ENCODE data around the gene LRRC53.

LRRC53 gene

DNA sequence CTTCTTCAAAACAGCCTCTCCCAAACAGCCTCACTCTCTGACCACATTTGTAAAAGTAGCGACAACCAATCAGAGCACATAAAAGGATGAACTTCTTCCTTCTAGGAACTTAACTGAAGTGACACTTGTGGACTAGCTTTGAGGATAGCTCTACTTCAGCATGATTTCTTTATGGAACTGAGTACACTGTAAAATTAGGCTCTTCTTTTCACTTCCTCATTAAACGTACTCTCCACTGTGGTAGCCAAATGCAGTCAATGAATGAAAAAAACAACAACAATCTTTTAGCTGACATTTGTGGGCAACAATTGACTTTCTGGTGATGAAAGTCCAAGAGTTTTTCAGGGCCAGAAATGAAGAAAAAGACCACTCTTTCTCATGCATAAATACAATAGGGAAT, 9.6 kb downstream of the LRRC53 start:
- no peak for DNase-seq (ENCODE audit: low read depth)

DNA sequence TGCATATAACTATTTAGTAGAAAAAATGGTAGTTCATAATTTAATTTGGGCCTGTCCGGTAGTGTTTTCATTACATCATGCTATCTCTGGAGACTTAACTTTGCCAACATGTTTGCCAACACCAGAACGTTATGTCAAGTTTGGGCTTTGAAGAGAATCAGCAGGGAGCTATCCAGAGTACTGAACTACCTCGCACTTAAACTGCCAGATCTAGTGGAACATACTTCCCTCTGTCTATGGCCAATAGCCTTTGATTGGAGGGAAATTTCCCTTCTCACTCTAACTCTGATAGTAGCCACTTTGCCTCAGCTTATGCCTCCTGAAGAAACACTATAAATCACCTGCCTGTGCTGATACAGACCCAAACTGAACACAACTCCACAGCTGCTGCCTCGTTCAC, 10.0 kb downstream of the LRRC53 start:
- DNase-seq (ENCODE audit: low read depth): peak; percentile 43

DNA sequence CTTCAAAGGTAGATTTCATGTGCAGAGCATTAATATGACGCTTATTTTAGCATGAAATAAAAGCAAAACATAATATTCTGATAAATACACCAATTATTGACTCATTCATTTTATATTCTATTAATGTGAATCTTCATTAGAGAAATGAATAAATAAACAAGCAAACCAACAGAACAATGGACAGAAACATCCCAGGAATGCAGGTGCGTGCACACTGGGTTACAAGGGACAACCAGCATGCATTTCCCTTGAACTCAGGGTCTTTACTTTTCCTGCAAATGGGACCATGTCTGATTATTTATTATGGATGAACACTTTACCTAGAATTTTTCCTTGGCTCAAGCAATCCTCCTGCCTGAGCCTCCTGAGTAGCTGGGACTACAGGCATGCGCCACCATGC, 13.5 kb downstream of the LRRC53 start:
- DNase-seq (ENCODE audit: low read depth): no peak

DNA sequence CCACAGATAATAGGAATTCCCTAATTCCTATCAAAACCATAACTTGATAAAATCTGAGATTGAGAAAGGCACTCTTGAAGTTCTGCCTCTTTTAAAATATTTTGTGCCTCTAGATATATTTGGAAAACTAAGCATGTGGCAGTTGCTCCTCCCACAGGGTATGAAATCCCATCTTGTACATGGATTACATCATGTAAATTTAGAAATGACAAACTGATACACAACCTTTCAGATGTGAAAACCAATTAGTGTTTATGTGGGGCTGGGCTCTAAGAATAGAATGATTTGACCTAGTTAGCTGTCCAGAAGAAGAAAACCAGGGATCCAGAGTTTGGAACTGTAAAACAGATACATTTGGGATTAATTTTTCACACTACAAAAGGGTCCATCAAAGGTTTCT, 15.7 kb downstream of the LRRC53 start:
- no peak for DNase-seq (ENCODE audit: low read depth)

DNA sequence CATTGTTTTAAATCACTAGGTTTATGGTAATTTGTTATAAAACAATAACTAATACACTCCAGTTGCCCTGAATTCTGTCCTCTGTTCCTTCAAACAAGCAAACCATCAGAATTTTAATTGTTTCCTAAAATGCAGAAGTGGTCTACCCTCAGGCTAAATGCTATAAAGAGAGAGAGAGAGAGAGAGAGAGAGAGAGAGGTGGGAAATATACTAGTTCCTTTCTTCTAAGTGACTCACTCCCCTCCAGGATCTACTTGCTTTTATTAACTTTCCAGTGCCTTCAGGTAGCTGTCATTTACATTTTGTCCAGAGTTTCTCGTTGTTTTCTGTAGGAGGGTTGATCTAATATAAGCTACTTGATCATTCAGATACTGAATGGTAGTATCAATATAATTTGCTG, 26.4 kb downstream of the LRRC53 start:
- DNase-seq (ENCODE audit: low read depth): no peak

DNA sequence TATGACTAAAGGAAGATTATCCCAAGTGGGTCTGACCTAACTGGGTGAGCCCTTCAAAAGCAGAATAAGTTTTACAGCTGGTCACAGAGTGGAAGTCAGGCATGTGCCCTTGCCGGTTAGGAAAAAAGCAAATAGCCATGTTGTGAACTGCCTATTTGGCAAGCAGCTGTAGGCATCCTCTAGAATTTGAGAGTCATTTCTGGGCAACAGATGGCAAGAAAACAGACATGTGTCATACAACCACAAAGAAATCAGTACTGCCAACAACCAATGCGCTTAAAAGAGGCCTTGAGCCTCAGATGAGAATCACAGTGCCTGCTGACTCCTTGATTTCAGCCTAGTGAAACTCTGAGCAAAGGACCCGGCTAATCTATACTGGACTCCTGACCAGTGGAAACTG, 26.8 kb downstream of the LRRC53 start:
- DNase-seq (ENCODE audit: low read depth): peak; percentile 31

DNA sequence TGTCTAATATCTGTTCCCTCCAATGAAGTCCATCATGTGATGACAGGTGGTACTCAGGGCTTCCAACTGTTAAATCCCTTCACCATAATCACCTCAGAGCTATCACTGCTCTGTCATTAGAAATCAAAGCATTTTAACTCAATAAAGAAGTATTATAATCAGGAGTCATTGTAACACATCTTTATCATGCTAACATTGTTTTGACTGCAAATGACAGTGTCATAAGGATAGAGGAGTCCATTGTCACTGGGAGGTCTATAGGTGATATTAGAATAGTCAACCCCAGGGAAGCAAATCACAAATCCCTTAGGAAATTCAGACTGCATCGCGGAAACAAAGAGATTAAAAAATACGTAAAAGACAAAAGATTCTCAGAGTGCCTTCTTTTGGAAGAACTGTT, 30.8 kb downstream of the LRRC53 start:
- no peak for DNase-seq (ENCODE audit: low read depth)

DNA sequence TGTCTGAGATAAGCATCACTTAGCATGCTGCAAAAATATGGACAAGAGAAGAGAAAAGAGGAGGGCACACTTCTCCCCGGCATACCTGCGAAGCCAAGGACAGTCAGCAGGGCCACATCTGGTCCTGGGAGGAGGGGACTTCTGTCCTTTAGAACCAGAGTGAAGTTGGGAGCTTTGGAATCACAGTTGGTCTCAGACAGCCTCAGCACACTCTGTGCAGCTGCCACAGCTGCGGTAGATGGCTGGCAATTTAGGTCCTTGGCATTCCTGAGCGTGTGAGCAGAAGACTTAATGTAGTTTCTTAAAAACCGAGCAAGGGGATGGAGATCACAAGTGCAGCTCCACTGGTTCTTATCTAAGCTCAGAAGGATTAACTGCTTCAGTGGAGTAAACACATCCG, 32.3 kb downstream of the LRRC53 start:
- DNase-seq (ENCODE audit: low read depth): no peak

DNA sequence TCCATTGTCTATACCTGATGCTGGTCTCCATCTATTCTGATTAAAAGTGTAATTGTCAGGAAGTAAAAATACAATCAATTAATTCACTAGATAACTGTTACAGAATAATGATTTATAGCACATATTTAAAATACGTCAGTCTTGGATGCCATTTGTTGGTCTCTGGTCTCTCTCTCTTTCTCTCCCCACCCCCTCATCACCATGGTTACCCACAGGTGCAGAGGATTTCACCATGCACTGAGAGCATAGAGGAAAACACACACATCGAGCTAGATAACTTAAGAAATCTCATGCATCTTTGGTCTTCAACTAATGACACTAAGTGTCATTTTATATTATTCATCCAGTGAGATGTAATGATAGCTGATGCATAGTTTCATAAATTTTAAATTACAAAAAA, 33.4 kb downstream of the LRRC53 start:
- no peak for DNase-seq (ENCODE audit: low read depth)

DNA sequence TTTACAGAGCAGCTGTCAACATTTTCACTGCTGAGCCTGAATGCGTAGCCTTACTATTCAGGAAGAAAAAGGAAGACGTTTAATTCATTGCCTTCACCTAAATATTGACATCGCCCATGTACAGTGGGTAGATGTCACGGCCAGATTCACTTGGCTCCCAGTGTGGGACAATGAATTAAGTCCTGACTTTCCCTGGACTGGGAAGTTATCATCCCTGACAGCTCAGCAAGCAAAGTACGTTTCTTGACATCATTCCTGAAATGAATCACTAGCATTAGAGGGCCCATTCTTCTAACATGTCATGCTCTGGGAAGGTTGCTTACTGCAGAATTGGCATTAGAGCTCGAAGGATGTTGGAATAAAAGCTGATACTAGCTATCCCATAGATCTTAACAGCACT, 37.8 kb downstream of the LRRC53 start:
- DNase-seq (ENCODE audit: low read depth): no peak

DNA sequence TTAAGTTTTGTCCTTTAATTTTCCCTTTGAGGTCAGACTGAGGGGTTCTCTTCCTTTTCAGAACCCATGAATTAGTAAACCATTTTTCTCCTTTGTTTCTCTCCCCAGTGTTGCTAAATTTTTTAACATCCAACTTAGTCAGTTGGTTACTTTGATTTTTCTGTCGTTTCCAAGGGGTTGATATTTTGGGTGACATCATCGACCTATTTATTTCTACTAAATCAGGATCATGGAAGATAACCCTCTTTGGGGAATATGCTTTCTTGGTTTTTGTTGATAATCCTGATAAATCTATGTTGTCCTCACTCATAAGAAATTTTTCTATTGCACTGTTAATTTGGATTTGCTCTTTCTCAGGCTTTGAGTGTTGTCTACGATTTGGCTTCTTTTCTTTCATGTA, 40.9 kb downstream of the LRRC53 start:
- DNase-seq (ENCODE audit: low read depth): no peak

DNA sequence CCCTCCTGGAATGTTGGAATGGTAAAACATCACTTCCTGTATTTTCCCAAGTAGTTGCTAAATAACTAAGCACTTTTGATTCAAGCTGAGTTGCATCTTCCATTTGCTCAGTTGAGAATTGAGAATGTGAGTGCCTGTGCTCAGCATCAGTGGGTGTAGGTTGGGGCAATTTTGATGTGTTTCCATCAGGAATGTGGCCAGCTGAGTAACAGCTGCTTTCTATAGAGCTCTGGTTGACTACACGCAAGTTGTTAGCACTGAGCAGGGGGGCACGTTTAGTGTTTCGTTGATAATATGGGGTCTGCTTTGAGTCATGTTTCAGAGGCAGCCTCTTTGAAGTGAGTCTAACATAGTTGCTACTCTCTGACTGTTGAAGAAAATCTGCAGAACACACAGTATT, 41.5 kb downstream of the LRRC53 start:
- DNase-seq (ENCODE audit: low read depth): no peak

DNA sequence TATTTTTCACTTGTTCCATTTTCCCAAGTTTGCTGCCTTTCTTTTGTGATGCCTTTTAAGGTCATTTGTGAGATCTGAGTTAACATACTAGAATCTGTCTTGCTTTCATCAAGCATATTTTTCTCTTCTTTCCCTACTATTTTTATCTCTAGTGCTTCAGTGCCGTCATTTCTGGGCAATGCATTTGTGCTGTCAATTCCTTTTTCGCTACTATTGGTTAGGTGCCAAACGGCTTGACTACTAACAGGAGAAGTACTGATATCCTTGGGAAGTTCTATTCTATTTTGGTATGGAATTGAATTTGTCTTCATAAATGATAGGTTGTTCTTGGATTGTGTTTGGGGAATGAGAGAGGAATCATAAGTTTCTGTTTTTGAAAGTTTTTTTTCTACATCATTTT, 42.2 kb downstream of the LRRC53 start:
- DNase-seq (ENCODE audit: low read depth): no peak

DNA sequence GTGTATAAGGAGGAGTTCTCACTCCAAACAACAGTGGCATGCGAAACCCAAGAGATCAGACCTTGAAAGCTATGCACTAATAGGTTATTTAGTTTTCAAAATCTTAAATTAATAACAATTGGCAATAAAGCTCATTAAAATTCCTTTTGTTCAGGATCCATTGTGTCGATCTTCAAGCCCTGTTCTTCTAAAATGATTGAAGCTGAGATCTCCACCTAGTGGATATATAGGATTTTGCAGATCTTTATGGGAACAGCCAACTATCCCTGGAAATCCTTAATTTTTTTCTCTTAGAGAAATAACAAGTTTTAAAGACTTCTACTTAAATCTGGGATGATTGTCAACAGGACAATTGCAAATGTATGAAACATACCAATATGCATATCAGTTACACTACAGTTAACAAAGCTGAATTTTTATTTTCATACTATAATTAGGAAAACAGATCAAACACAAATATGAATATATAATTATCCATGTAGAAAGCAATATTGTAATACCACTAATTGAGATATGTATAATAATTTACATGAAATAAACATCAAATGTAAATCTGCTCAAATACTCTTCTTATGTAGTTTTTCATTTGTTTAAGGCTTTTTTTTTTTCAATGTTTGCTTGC, 43.3 kb downstream of the LRRC53 start:
- peak; percentile 38 for DNase-seq (ENCODE audit: low read depth)

DNA sequence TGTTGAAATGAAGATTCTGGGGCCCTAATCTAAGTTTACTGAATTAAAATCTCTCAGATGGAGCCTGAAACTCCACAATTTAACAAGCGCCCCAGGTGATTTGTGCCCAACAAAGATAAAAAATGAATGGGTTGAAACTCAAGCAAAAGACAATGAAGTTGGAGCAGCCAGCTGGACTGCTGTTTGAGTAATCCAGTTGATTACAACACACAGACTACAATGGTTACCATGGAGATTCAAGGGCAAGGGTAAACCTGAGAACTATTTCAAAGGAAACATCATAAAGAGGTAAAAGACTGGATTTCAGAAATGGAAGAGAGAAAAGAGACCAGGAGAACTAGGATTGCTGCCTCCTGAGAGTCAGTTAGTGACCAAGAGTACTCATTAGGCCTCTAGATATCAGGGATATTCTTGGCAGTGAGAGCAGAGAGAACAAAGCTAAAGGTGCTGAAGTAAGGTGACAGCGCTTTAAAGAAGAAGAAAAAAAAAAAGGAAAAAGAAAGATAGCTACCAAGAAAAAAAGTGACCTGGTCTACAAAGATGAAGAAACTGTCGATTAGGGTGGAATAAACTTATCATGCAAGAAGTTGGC, 44.5 kb downstream of the LRRC53 start:
- no peak for DNase-seq (ENCODE audit: low read depth)

DNA sequence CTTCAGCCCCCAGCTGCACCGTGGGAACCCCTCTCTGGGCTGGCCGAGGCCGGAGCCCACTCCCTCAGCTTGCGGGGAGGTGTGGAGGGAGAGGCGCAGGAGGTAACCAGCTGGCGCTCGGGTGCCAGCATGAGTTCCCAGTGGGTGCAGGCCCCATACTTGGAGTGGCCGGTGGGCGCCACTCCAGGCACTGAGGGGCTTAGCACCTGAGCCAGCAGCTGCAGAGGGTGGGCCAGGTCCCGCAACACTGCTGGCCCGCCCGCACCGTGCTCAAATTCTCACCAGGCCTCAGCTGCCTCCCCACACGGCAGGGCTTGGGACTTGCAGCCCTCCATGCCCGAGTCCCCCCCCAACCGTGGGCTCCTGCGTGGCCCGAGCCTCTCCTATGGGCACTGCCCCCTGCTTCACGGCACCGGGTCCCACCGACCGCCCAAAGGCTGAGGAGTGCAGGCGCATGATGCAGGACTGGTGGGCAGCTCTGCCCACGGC, 47.2 kb downstream of the LRRC53 start:
- DNase-seq (ENCODE audit: low read depth): no peak

DNA sequence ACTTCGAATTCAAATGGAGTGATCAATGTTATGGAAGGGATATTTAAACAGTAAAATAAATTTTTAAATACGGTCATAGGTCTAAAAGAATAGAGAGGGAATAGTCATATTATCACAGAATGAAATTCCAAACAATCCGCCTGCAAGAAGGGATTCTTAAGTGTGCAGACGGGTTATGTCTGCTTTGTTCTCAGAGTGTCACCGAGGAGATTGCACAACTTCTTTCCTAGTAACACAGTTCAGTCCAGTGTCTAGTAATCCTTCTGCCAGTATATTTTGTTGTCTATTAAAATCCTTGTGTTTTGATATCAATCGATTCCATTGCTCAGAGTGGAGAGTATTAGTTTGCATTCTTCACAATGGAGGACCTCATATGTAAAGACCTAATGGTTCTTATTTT, 48.4 kb downstream of the LRRC53 start:
- DNase-seq (ENCODE audit: low read depth): no peak

DNA sequence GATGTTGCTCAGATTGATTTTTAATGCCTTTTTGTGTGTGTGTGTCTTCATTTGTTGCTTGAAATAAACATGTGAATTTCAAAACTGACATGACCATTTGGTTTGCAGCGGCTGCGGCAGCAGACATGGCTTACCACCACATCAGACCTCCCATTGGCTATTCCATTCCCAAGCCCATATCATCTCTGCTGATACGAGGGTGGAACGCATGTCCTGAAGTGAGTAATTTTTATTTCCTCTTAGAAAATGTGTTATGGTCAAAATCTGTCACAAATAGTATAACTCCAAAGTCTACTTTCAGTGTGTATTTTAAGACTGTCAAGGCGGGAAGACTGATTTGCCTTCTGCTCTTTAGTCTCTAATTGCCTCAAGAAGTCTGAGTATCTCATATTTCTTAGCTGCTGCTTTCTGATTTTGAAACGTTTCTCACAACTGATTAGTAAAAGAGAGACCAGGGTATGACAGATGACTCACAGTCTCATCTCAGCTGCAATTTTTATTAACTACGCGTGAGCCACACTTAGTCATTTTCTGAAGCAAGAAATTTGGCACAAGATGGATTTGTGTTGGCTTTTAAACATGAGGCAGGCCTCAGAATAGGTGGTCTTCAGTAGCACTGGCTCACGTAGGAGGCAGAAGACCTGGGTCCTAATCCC, 49.0 kb downstream of the LRRC53 start:
- peak; percentile 57 for DNase-seq (ENCODE audit: low read depth)

DNA sequence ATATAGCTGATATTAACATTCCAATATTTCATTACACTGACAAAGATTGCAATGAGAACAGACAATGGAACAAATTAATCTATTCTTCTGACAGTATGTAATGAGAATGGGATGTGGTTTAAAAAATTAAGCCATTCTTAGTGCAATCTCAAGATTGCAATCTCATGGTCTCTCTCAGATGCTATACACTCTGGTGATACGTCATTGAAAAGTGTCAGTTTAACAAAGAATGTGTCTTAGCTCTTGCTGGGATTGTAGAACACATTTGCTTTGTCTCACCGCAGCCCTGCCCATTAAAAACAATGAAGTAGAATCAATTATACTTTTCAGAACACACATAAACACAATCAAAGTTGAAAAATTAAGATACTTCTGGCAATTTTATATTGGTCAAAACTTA, 55.2 kb downstream of the LRRC53 start:
- no peak for DNase-seq (ENCODE audit: low read depth)

DNA sequence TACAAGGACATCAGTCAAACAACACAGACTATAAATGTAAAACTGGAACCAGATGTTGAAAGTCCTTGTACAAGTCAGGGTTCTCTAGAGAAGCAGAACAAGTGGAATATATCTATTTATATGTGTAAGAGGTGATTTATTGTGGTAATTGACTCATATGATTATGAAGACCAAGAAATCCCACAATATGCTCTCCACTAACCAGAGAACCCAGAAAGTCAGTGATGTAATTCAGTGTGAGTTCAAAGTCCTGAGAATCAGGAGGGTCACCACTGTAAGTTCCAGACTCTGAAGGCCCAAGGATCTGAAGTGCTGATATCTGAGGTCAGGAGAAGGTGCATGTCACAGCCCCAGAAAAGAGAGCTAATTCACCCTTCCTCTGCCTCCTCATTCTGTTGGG, 57.0 kb downstream of the LRRC53 start:
- DNase-seq (ENCODE audit: low read depth): no peak

DNA sequence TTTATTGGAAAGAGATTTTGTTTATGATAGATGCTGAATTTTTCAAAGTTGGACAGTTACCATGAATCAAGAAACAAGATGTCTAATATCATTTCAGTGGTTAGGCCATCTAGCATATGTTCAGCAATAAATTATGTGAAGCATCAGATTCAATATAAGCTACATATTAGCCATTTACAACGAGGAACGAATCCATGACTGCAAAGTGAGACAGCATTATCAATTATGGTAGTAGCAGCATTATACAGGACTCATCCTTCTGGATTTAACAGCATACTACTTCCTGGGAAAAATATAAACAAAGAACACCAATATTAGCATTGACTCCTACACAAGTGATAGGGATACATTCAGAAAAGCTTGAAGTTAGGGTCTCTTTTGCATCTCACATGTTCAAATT, 59.1 kb downstream of the LRRC53 start:
- no peak for DNase-seq (ENCODE audit: low read depth)

DNA sequence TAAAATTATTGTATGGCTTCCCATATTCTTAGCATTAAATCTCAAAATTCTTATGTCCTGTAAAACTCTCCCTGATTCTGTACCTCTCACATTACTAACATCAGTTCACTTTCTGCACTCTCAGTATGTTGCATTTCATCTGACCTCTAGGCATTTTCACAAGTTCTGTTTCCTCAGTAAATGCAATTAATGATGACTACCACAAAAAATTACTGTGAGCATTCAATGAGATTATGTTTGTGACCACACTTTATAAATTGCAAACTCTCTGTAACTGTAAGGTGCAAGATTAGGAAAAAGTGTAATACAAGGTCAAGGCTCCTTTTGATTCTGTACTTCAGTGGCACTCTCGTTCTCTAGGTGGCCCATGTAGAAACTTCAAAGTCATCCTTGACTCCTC, 60.4 kb downstream of the LRRC53 start:
- no peak for DNase-seq (ENCODE audit: low read depth)

DNA sequence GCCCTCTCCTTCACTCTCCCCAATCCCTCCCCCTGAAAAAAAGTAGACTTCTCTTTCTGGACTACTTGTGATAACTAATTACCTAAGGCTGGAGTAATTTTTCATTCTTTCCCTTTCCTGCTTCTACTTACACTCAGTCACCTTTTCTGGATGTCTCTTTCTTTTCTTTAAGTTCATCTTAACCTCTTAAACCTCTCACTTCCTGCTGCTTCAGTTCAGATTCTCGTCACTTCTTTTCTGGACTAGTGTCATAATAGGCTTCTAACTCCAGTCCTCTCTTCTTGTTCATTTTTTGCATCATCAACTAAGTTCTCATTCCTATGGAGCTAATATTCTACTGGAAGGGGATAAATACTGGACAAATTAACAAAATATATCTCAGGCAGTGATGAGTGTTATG, 75.4 kb downstream of the LRRC53 start:
- DNase-seq (ENCODE audit: low read depth): no peak

DNA sequence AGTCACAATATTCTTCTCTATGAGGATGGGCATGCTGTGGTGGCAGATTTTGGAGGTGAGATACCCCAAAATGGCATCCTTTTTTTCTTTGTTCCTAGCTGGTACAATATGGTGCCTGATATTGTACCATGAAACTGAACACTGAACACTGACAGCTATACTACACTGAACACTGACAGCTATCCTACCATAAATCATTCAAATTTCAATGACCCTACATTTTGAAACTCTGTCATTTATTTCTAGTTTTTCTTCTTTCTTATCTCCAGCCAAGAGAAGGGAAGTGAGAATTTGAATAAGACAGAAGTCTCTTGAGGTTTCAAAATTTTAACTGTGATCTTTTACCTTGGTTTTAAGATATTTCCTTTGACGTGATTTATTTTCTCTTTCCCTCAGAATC, 76.3 kb downstream of the LRRC53 start:
- no peak for DNase-seq (ENCODE audit: low read depth)

All from stromal cell of bone marrow (primary cell).